Mesenchymal stem cell (in vitro differentiated cells and primary cell): ENCODE data around the gene DDN.

Experiments
- DNase-seq: peaks from one replicate; pipeline ENCODE4 v3.0.0-alpha.2; 2013
- H2AFZ ChIP-seq: one replicate; pipeline ENCODE4 v1.6.1; 2013; ENCODE audit warnings: low read depth, mild to moderate bottlenecking, control low read depth, inconsistent platforms, low read length, moderate library complexity
- H2AK5ac ChIP-seq: 2 replicates; pipeline ENCODE4 v1.6.1; 2013; ENCODE audit warnings: low read length, moderate library complexity, mild to moderate bottlenecking, inconsistent platforms; ENCODE audit not compliant: severe bottlenecking
- H2BK120ac ChIP-seq: one replicate; pipeline ENCODE4 v1.6.1; 2013; ENCODE audit warnings: low read depth, mild to moderate bottlenecking, inconsistent platforms, low read length, moderate library complexity
- H2BK12ac ChIP-seq, 2 experiments: one replicate each; pipeline ENCODE4 v1.6.1; 2013; ENCODE audit warnings: inconsistent platforms in 2 of 2, low read length in 2 of 2, mild to moderate bottlenecking in 2 of 2, moderate library complexity in 2 of 2, control low read depth in 1 of 2
- H2BK15ac ChIP-seq: one replicate; pipeline ENCODE4 v1.6.1; 2013; ENCODE audit warnings: mild to moderate bottlenecking, low read depth, inconsistent platforms; ENCODE audit not compliant: poor library complexity, severe bottlenecking
- H2BK5ac ChIP-seq: 2 replicates; pipeline ENCODE4 v1.6.1; 2013; ENCODE audit warnings: low read depth, mild to moderate bottlenecking, low read length, control low read depth, inconsistent platforms; ENCODE audit not compliant: poor library complexity, severe bottlenecking
- H3K14ac ChIP-seq, 2 experiments: one replicate each; pipeline ENCODE4 v1.6.1; 2013; ENCODE audit warnings: inconsistent platforms in 2 of 2, low read length in 2 of 2, control low read depth in 1 of 2, mild to moderate bottlenecking in 1 of 2, moderate library complexity in 1 of 2
- H3K18ac ChIP-seq, 2 experiments: one replicate each; pipeline ENCODE4 v1.6.1; 2013; ENCODE audit warnings: inconsistent platforms in 2 of 2, low read length in 2 of 2, control low read depth in 1 of 2, low read depth in 1 of 2, mild to moderate bottlenecking in 1 of 2
- H3K23ac ChIP-seq, 2 experiments: one replicate each; pipeline ENCODE4 v1.6.1; 2013; ENCODE audit warnings: inconsistent platforms in 2 of 2, low read length in 2 of 2, mild to moderate bottlenecking in 2 of 2, moderate library complexity in 2 of 2, control low read depth in 1 of 2
- H3K27ac ChIP-seq: 2 replicates; pipeline ENCODE4 v1.5.1; 2013; ENCODE audit warnings: mild to moderate bottlenecking, moderate library complexity, low read length, control low read depth, inconsistent platforms; ENCODE audit not compliant: poor library complexity, severe bottlenecking
- H3K27me3 ChIP-seq, 2 experiments: 2 replicates each; pipeline versions ENCODE4 v1.6.1 to v1.7.0; 2013; ENCODE audit warnings: low read length in 2 of 2, mild to moderate bottlenecking in 2 of 2, moderate library complexity in 2 of 2, control low read depth in 1 of 2, inconsistent platforms in 1 of 2; ENCODE audit not compliant: control insufficient read depth in 1 of 2, insufficient read depth in 1 of 2
- H3K36me3 ChIP-seq, 2 experiments: 2 replicates each; pipeline versions ENCODE4 v1.6.1 to v1.7.0; 2013; ENCODE audit warnings: low read length in 2 of 2, control low read depth in 1 of 2, inconsistent platforms in 1 of 2, low read depth in 1 of 2, mild to moderate bottlenecking in 1 of 2; ENCODE audit not compliant: insufficient read depth in 2 of 2, control insufficient read depth in 1 of 2
- H3K4ac ChIP-seq, 2 experiments: one replicate each; pipeline ENCODE4 v1.6.1; 2013; ENCODE audit warnings: inconsistent platforms in 2 of 2, low read length in 2 of 2, mild to moderate bottlenecking in 2 of 2, moderate library complexity in 2 of 2, control low read depth in 1 of 2, low read depth in 1 of 2
- H3K4me1 ChIP-seq: 2 replicates; pipeline ENCODE4 v1.6.1; 2013; ENCODE audit warnings: low read depth, low read length, control low read depth; ENCODE audit not compliant: control insufficient read depth, insufficient read depth
- H3K4me2 ChIP-seq: 2 replicates; pipeline ENCODE4 v1.6.1; 2013; ENCODE audit warnings: low read length, mild to moderate bottlenecking, inconsistent platforms; ENCODE audit not compliant: poor library complexity, severe bottlenecking
- H3K4me3 ChIP-seq, 2 experiments: 2 replicates each; pipeline versions ENCODE4 v1.5.1 to v1.7.0; 2013; ENCODE audit warnings: low read length in 2 of 2, mild to moderate bottlenecking in 2 of 2, control low read depth in 1 of 2, low read depth in 1 of 2; ENCODE audit not compliant: insufficient read depth in 1 of 2
- H3K79me1 ChIP-seq: replicated peaks from 2 replicates; pipeline ENCODE4 v1.6.1; 2013; ENCODE audit warnings: mild to moderate bottlenecking, control low read depth, low read length, inconsistent platforms; ENCODE audit not compliant: poor library complexity, severe bottlenecking
- H3K9ac ChIP-seq: 2 replicates; pipeline ENCODE4 v1.7.0; 2013; ENCODE audit warnings: mild to moderate bottlenecking, low read length, moderate library complexity
- H3K9me3 ChIP-seq: 2 replicates; pipeline ENCODE4 v1.7.0; 2013; ENCODE audit warnings: mild to moderate bottlenecking, low read length; ENCODE audit not compliant: control insufficient read depth
- H4K8ac ChIP-seq: one replicate; pipeline ENCODE4 v1.6.1; 2013; ENCODE audit warnings: inconsistent platforms, mild to moderate bottlenecking, low read length, moderate library complexity
- H4K91ac ChIP-seq: one replicate; pipeline ENCODE4 v1.6.1; 2013; ENCODE audit warnings: mild to moderate bottlenecking, low read length, inconsistent platforms
- WGBS: methylation state at CpG from one replicate; pipeline ENCODE4 v1.1.7; 2013; ENCODE audit warnings: mixed read lengths; 5-methylcytosine and 5-hydroxymethylcytosine counted together

DDN gene

DNA sequence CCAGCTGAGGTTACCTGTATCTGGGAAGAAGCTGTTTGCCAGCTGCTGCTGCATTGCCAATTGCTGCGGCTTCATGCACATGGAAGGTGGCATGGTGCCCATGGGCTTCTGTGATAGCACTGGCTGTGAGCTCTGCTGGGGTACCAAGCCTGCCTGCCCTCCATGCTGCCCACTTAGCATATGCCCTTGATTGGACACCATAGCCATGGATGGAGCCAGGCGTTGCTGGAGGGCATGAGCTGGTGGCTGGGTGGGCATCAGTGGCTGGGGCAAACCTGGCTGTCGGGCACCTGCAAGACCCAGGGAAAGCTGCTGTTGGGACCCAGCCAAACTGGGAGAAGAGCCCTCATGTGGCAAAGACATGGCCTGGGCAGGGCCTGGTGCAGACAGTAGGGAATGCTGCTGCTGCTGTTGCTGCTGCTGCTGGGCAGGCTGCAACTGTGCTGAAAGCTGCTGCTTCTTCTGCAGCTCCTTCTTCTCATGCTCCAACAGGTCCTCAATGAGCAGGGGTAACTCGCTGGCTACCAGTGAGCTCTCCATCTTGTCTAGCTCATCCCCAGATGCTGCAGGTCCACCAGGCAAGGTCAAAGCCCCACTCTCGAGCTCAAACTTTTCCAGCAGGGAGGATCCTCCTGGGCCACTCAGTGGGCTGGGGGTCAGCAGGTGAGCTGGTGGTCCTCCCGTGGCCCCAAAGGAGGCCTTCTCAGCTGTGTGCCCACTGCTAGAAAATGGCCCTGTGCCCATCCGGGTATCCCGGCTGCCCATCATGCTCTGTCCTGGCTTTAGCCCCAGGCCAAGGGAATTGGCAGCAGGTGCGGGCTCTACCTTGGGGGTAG, 38.2 kb upstream of the DDN start:
- Histone ChIP-seq H2BK12ac (no peak overlapping the region), H3K4ac (no peak overlapping the region), H3K9me3 (no peaks in the 10 kb centered on the region), H3K4me3 (no peak overlapping the region), H2AFZ (no peak overlapping the region), H3K4me2 (no peak overlapping the region), H3K4me1 (peaks cover 2% of the 10 kb centered on the region), H3K36me3 (peaks cover 81 to 93% of the 10 kb centered on the region in 2 experiments), H3K18ac (no peak overlapping the region), H3K79me1 (peaks cover 54% of the 10 kb centered on the region), H3K27ac (no peak overlapping the region), H4K8ac (no peak overlapping the region), H2BK5ac (no peak overlapping the region), H2AK5ac (no peak overlapping the region), H3K23ac (no peak overlapping the region), H2BK120ac (no peak overlapping the region), H3K14ac (no peak overlapping the region), H3K9ac (no peak overlapping the region), H3K27me3 (no peaks in the 10 kb centered on the region), H2BK15ac (no peak overlapping the region), H4K91ac (no peak overlapping the region)
- 99% methylated on average over 9 of the region's 9 CpGs for WGBS
- no peak for DNase-seq

DNA sequence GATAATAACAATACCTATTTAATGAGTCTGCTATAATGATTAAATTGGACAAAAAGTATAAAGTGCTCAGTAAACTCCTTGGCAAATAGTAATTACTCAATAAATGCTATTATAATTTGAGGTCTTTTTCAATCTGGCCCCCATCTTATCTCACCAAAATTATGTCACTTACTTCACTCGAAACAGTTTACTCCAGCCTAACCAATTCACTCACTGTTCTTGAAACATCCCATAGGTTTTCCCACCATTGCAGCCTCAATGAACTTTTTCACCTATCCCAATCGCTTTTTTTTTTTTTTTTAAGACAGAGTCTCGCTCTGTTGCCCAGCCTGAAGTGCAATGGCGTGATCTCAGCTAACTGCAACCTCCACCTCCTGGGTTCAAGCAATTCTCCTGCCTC, 36.9 kb upstream of the DDN start:
- no peak overlapping the region for H4K8ac ChIP-seq
- H3K27me3 ChIP-seq: no peaks in the 10 kb centered on the region
- no peak overlapping the region for H3K27ac ChIP-seq
- no peak overlapping the region for H2BK12ac ChIP-seq
- no peak overlapping the region for H2BK5ac ChIP-seq
- H3K9ac ChIP-seq: no peak overlapping the region
- no peak overlapping the region for H3K14ac ChIP-seq
- no peak overlapping the region for H2AK5ac ChIP-seq
- 66% methylated on average over 3 of the region's 4 CpGs for WGBS
- H2AFZ ChIP-seq: no peak overlapping the region
- H3K4me1 ChIP-seq: peaks cover 2% of the 10 kb centered on the region
- no peaks in the 10 kb centered on the region for H3K9me3 ChIP-seq
- DNase-seq: no peak
- H3K18ac ChIP-seq: no peak overlapping the region
- H3K4ac ChIP-seq: no peak overlapping the region
- no peak overlapping the region for H3K4me3 ChIP-seq
- no peak overlapping the region for H2BK15ac ChIP-seq
- H3K4me2 ChIP-seq: no peak overlapping the region
- peaks cover 81 to 95% of the 10 kb centered on the region in 2 experiments for H3K36me3 ChIP-seq
- no peak overlapping the region for H3K23ac ChIP-seq
- H3K79me1 ChIP-seq: peaks cover 60% of the 10 kb centered on the region
- H2BK120ac ChIP-seq: no peak overlapping the region
- H4K91ac ChIP-seq: no peak overlapping the region

DNA sequence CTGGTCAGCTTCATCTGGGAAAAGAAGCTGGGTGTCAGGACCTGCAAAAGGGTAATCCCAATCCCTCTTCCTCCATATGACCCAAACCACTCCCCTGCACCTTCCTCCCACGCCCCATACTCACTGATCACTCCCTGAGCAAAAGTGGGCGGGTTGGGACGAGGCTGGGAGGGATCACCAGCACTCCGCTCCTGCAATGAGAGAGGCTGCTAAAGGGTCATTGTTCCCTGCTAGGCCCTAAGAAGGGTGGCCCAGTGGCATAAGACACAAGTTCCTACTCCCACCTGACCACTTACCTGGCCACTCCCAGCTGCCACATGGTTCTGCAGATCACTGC, 35.1 kb upstream of the DDN start:
- Histone ChIP-seq H3K79me1 (peaks cover 61% of the 10 kb centered on the region), H3K36me3 (peaks cover 75 to 96% of the 10 kb centered on the region in 2 experiments), H3K4me3 (no peak overlapping the region), H4K8ac (no peak overlapping the region), H3K23ac (no peak overlapping the region), H3K4me1 (peaks cover 2% of the 10 kb centered on the region), H2BK120ac (no peak overlapping the region), H2BK15ac (no peak overlapping the region), H3K27me3 (no peaks in the 10 kb centered on the region), H2BK12ac (no peak overlapping the region), H3K4me2 (no peak overlapping the region), H3K14ac (no peak overlapping the region), H3K9me3 (no peaks in the 10 kb centered on the region), H3K18ac (no peak overlapping the region), H2AFZ (no peak overlapping the region), H4K91ac (no peak overlapping the region), H3K9ac (no peak overlapping the region), H3K4ac (no peak overlapping the region), H2AK5ac (no peak overlapping the region), H2BK5ac (no peak overlapping the region), H3K27ac (no peak overlapping the region)
- WGBS: 96% methylated on average over 4 of the region's 4 CpGs
- no peak for DNase-seq

DNA sequence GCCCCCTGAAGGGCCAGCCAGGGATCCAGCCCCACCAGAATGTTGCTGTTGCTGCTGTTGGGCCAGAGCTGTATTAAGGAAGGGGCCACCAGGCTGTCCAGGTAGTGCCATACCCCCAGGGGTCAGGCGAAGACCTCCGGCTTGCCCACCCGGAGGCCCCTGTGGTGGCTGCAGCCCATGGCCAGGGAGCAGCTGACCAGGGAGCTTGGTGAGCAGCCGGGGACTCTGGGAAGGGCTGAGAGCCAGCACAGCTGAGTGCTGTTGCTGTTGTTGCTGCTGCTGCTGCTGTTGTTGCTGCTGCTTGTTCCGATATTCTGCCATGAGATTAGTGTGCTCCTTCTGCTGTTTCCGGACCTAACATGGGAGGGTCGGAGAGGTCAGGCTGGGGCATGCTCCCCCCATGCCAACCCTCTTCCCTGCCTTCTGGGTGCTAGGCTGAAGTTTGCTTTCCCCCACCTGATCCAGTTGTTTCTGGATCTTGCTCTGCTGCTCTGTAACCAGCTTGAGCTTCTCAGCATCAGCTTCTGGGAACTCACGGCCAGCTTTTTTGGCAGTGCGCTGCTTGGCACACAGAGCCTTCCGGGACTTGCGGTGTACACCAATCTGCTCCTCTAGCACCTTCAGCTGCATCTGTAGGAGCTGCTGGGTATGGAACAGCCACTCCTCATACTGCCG, 34.6 kb upstream of the DDN start:
- H3K4me3 ChIP-seq: no peak overlapping the region
- H3K79me1 ChIP-seq: peaks cover 63% of the 10 kb centered on the region
- no peak overlapping the region for H4K8ac ChIP-seq
- no peak overlapping the region for H2BK12ac ChIP-seq
- no peak overlapping the region for H3K14ac ChIP-seq
- no peak overlapping the region for H3K27ac ChIP-seq
- H3K23ac ChIP-seq: no peak overlapping the region
- H2BK15ac ChIP-seq: no peak overlapping the region
- no peak overlapping the region for H4K91ac ChIP-seq
- no peak overlapping the region for H2AFZ ChIP-seq
- H3K4me1 ChIP-seq: peaks cover 2% of the 10 kb centered on the region
- no peak overlapping the region for H3K4me2 ChIP-seq
- H3K36me3 ChIP-seq: peaks cover 76 to 96% of the 10 kb centered on the region in 2 experiments
- no peak overlapping the region for H2BK120ac ChIP-seq
- H2AK5ac ChIP-seq: no peak overlapping the region
- no peak for DNase-seq
- no peak overlapping the region for H3K18ac ChIP-seq
- no peak overlapping the region for H2BK5ac ChIP-seq
- H3K27me3 ChIP-seq: no peaks in the 10 kb centered on the region
- no peaks in the 10 kb centered on the region for H3K9me3 ChIP-seq
- H3K9ac ChIP-seq: no peak overlapping the region
- WGBS: 97% methylated on average over 12 of the region's 12 CpGs
- H3K4ac ChIP-seq: no peak overlapping the region
